A549 (cell line): ENCODE data around the gene DEFB131B. TPM values are rescaled to one million over a fixed set of nuclear protein-coding genes. Genes with fewer than 3 reads are reported as not detected.
"Not testable (repeated sequence)": the region's sequence is repeated elsewhere in the genome, so short reads cannot be mapped to it uniquely, and the experiment has no call there.

Source experiments
- ATAC-seq, 2 experiments: fragments of 200-7000 bp in 1 of 2; fragments of >200 bp in 1 of 2; cut with Nextera tagmentation in 1 of 2; cut with Tn5 transposase in 1 of 2; 3 replicates each; pipeline versions ENCODE4 v1.8.0 to v1.9.1; 2018 to 2020; ENCODE audit warnings: mild to moderate bottlenecking in 1 of 2, moderate library complexity in 1 of 2
- CTCF ChIA-PET: fragments of 300-600 bp; sonication (Branson Sonifier 250); formaldehyde crosslinking; extraction: SDS; loops from one replicate; lab custom pipeline; 2021; ENCODE audit warnings: antibody characterized with exemption, inconsistent platforms; lab: Yijun Ruan, JAX
- POLR2A ChIA-PET: fragments of 350-600 bp; formaldehyde crosslinking; extraction: SDS; loops from one replicate; lab custom pipeline; 2021; ENCODE audit warnings: antibody characterized with exemption, inconsistent platforms; lab: Yijun Ruan, JAX
- DNase-seq, 2 experiments: peaks; one replicate each; pipeline versions ENCODE4 v3.0.0 to v3.0.0-alpha.2; 2011 to 2016; ENCODE audit warnings: low read depth in 1 of 2, low spot score in 1 of 2
- FAIRE-seq: peaks from 2 replicates; lab custom pipeline; 2011; peaks lifted over from hg19 to GRCh38; lab: Jason Lieb, UNC
- H3K27ac ChIP-seq, 2 experiments: fragments of >200 bp; sonication (Bioruptor Twin); formaldehyde crosslinking; 3 replicates each; pipeline ENCODE4 v1.5.1; 2016 to 2017
- H3K4me1 ChIP-seq: fragments of >200 bp; sonication (Bioruptor Twin); formaldehyde crosslinking; 3 replicates; pipeline ENCODE4 v1.6.1; 2016
- H3K4me2 ChIP-seq: fragments of >200 bp; sonication (Bioruptor Twin); formaldehyde crosslinking; 3 replicates; pipeline ENCODE4 v1.6.1; 2016
- H3K4me3 ChIP-seq: fragments of >200 bp; sonication (Bioruptor Twin); formaldehyde crosslinking; 3 replicates; pipeline ENCODE4 v1.5.1; 2016
- H3K9me3 ChIP-seq: fragments of >200 bp; sonication (Bioruptor Twin); formaldehyde crosslinking; 3 replicates; pipeline ENCODE4 v1.6.1; 2016
- HOXA7 ChIP-seq: fragments of 250-450 bp; sonication (Bioruptor Pico); IDR thresholded peaks from 2 replicates; pipeline ENCODE4 v1.5.0; 2020; ENCODE audit warnings: mild to moderate bottlenecking, moderate library complexity
- JUNB ChIP-seq: fragments of >200 bp; sonication (Bioruptor Twin); formaldehyde crosslinking; IDR thresholded peaks from 2 replicates; pipeline ENCODE4 v1.6.1; 2016
- MAFK ChIP-seq: fragments of 450-650 bp; IDR thresholded peaks from 2 replicates; pipeline ENCODE4 v1.6.1; 2014; ENCODE audit not compliant: partially characterized antibody
- WGBS: methylation state at CpG from one replicate; pipeline ENCODE4 v1.1.6; 2017; ENCODE audit errors: missing lambda C conversion rate; 5-methylcytosine and 5-hydroxymethylcytosine counted together
- polyA minus RNA-seq: library from RNA; depleted of rRNA, polyadenylated mRNA; stranded (reverse); fragments of >200 nt; gene quantifications from 2 replicates; pipeline ENCODE4 v1.2.3, GENCODE V29; 2011; rRNA and poly(A)+ RNA removed
- polyA plus RNA-seq, 4 experiments: library from polyadenylated mRNA; depleted of rRNA in 3 of 4; stranded (reverse); fragments of >200 nt; fragmentation: RNase III in 1 of 4; extraction: RNeasy Plus Mini Kit Qiagen cat#74134 plus additional on column Dnase treatment in 1 of 4; gene quantifications; 2 replicates in 3 of 4; 3 replicates in 1 of 4; pipeline ENCODE4 v1.2.3, GENCODE V29; 2011 to 2017

The DEFB131B gene
- polyA plus RNA-seq (2011; rRNA removed): not detected in 2 replicates
- polyA plus RNA-seq (2012; cell fraction: cytosol; rRNA removed): not detected in 2 replicates
- not detected in 2 replicates for polyA plus RNA-seq (2012; cell fraction: nucleus; rRNA removed)
- not detected in 3 replicates for polyA plus RNA-seq (2017; fragmentation: RNase III; extraction: RNeasy Plus Mini Kit Qiagen cat#74134 plus additional on column Dnase treatment)
- polyA minus RNA-seq: not detected in 2 replicates

GRCh38 chr11:71878059-71878458 is at the start of gene DEFB131B:
Gene DEFB131B, plus strand, starts transcription at chr11:71878453. Its CDS starts 0 bp downstream, at chr11:71878453.
- ATAC-seq, H3K4me3 ChIP-seq, H3K4me1 ChIP-seq, CTCF ChIA-PET, DNase-seq, H3K4me2 ChIP-seq, FAIRE-seq, H3K27ac ChIP-seq, H3K9me3 ChIP-seq, POLR2A ChIA-PET: not testable (repeated sequence)
- WGBS: 96% methylated on average over 1 of the region's 1 CpG

GRCh38 chr11:71829247-71829646 is 49.0 kb upstream of the DEFB131B start:
- CTCF ChIA-PET, ATAC-seq, DNase-seq, H3K9me3 ChIP-seq, H3K27ac ChIP-seq, POLR2A ChIA-PET, FAIRE-seq, H3K4me3 ChIP-seq, H3K4me1 ChIP-seq, H3K4me2 ChIP-seq: not testable (repeated sequence)
- WGBS: 65% methylated on average over 3 of the region's 3 CpGs

GRCh38 chr11:71829686-71830085 is 48.6 kb upstream of the DEFB131B start:
- DNase-seq, ATAC-seq, H3K4me2 ChIP-seq, FAIRE-seq, CTCF ChIA-PET, POLR2A ChIA-PET, H3K27ac ChIP-seq, H3K4me1 ChIP-seq, H3K4me3 ChIP-seq, H3K9me3 ChIP-seq: not testable (repeated sequence)
- WGBS: 64% methylated on average over 3 of the region's 3 CpGs

DNA sequence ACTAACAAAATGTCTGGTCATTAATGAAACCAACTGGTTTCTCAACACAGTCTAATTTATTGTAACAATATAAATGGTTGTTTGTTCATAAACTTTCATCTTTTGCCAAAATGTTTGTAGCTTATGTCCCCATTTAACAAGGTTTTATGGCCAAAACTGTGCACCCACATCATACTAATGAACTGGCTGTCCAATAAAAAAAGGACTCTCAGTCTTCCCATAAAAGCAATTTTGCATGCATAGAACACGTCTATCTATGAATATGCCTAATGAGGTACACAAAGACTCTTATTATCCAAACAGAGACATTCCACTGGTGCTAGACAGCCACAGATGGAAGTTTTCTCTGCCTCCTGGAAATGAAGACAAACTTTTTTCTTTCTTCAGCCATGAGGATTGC is 45.4 kb upstream of the DEFB131B start, which contains the start of gene DEFB108B:
DEFB108B (plus strand) TSS at position 390 of the 400 bp plus-strand sequence; CDS start at position 390, 0 bp downstream.
- FAIRE-seq, CTCF ChIA-PET, POLR2A ChIA-PET, H3K27ac ChIP-seq, DNase-seq, H3K4me2 ChIP-seq, H3K4me3 ChIP-seq, ATAC-seq, H3K4me1 ChIP-seq, H3K9me3 ChIP-seq: not testable (repeated sequence)
- WGBS: 0% methylated on average over 1 of the region's 1 CpG

DNA sequence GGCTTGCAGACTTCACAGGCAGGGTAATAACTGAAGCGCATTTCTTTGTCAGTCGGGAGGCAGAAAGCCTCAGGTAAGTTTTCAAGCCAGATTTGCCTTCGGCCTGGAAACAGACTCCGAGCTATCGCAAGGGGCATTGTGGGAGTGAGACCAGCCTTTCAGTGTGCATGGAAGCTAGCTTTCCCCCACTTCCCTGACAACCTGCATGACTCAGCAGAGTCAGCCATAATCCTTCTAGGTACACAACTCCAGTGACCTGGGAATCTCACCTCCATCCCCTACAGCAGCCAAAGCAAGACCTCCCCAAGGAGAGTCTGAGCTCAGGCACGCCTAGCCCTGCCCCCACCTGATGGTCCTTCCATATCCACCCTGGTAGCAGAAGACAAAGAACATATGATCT is 35.5 kb upstream of the DEFB131B start:
- POLR2A ChIA-PET, FAIRE-seq, H3K4me3 ChIP-seq, ATAC-seq, DNase-seq, H3K9me3 ChIP-seq, H3K4me1 ChIP-seq, H3K4me2 ChIP-seq: not testable (repeated sequence)
- CTCF ChIA-PET: interaction anchor here (1.3 to 1.8 kb wide), 2 partner anchors 42 to 182 kb away, joined by 3 to 4 read pairs; no protein-coding TSS in a partner anchor
- 90% methylated on average over 6 of the region's 6 CpGs for WGBS
- peak overlapping the region in 1 of 2 experiments; percentile 45; a peak in 3 of 6 replicates for H3K27ac ChIP-seq

- CTCF ChIA-PET, H3K4me3 ChIP-seq, DNase-seq, H3K4me2 ChIP-seq, H3K4me1 ChIP-seq, FAIRE-seq, H3K9me3 ChIP-seq, ATAC-seq, POLR2A ChIA-PET: not testable (repeated sequence)
- WGBS: 78% methylated on average over 4 of the region's 4 CpGs
- H3K27ac ChIP-seq: peak overlapping the region in 1 of 2 experiments; percentile 45; a peak in 2 of 6 replicates
- TF ChIP-seq MAFK: peak; percentile 82
Observed at GRCh38 chr11:71843355-71843754, 34.9 kb upstream of the DEFB131B start.

DNA sequence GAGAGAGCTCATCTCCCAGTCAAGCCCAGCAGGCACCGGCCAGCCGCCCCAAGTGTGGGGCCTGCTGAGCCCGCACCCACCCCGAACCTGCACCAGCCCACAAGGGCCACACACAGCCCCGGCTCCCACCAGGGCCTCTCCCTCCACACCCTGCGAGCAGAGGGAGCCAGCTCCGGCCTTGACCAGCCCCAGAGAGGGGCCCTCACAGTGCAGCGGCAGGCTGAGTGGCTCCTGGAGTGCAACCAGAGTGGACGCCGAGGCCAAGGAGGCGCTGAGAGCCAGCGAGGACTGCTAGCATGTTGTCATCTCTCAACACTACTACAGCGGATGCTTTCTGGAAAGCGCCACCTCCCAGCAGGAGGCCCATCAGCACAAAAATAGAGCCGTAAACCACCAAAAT is 34.4 kb upstream of the DEFB131B start:
- POLR2A ChIA-PET: no interaction called here
- ATAC-seq (no peak), DNase-seq (no peak)
- CTCF ChIA-PET: no interaction called here
- WGBS: 98% methylated on average over 9 of the region's 15 CpGs
- TF ChIP-seq JUNB: no peak
- no peak for TF ChIP-seq HOXA7 (CRISPR knock-in tag)
- TF ChIP-seq, all 56 proteins: peak for 0
- H3K4me3 ChIP-seq: no peak overlapping the region
- no peak overlapping the region for H3K27ac ChIP-seq
- H3K4me1 ChIP-seq: peaks cover 7% of the 10 kb centered on the region; the same call in 1 of the 3 replicates
- H3K9me3 ChIP-seq: no peaks in the 10 kb centered on the region
- no peak overlapping the region for H3K4me2 ChIP-seq
- FAIRE-seq: no peak

DNA sequence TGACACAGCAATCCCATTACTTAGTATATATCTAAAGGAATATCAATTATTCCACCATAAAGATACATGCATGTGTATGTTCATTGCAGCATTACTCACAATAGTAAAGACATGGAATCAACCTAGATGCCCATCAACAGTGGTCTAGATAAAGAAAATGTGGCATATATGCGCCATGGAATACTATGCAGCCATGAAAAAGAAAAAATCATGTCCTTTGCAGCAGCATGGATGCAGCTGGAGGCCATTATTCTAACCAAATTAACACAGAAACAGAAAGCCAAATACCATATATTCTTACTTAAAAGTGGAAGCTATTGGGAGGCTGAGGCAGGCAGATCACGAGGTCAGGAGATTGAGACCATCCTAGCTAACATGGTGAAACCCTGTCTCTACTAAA is 24.4 kb upstream of the DEFB131B start:
- FAIRE-seq, DNase-seq, H3K4me1 ChIP-seq, H3K27ac ChIP-seq, H3K4me2 ChIP-seq, ATAC-seq, H3K9me3 ChIP-seq, H3K4me3 ChIP-seq, CTCF ChIA-PET, POLR2A ChIA-PET: not testable (repeated sequence)
- WGBS: 92% methylated on average over 2 of the region's 2 CpGs

DNA sequence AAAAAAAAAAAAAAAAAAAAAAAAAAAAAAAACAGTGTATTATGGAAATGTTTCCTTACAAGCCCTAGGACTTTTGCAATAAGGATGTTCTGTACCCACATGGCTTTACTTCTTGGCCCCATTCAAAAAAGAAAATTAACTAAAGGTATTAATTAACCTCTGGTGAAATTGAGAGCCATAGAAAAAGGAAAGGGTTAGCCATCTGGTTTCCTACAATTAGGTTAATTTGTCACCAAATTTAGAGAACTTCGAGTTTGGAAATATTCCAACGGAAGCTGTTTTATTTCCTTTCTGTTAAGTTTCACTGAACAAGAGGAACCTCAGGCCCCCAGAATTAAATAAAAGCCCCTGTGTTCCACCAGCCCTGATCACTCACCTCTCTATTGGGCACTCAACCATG is 22.4 kb upstream of the DEFB131B start:
- 42% methylated on average over 2 of the region's 2 CpGs for WGBS
- ATAC-seq, POLR2A ChIA-PET, H3K27ac ChIP-seq, H3K9me3 ChIP-seq, DNase-seq, H3K4me1 ChIP-seq, H3K4me3 ChIP-seq, H3K4me2 ChIP-seq, FAIRE-seq: not testable (repeated sequence)
- CTCF ChIA-PET: interaction anchor here (1.4 kb wide), 1 partner anchor 122 kb away, joined by 3 read pairs; no protein-coding TSS in a partner anchor

DNA sequence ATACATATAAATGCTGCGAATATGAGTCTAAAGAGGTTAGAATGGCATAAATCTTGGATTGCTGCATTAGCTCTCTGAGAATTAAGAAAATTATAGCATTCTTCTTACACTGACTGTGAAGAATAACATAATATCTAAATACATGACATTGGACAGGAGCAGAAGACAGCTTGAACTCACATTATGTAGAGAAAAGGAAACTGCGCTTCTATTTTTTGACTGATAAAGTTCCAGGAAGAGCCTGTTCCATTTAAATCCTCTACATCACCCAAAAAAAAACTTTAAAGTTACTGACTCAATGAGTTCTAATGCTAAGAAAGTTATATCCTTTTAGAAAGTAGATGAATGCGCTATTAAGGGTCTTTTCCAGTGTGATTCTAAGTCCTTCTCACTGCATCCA is 17.4 kb upstream of the DEFB131B start:
- CTCF ChIA-PET, H3K9me3 ChIP-seq, ATAC-seq, H3K27ac ChIP-seq, FAIRE-seq, H3K4me2 ChIP-seq, POLR2A ChIA-PET, H3K4me1 ChIP-seq, H3K4me3 ChIP-seq, DNase-seq: not testable (repeated sequence)
- whole genome bisulfite sequencing: 97% methylated on average over 3 of the region's 3 CpGs
